ENCODE measurements around the gene KCNN2.

KCNN2 gene

GRCh38 chr5:114467729-114468128 lies 105.9 kb downstream of the KCNN2 start:
- no peak for TF ChIP-seq ZNF274 (IDR thresholded peaks at IDR 0.05; ENCODE audit: low read depth, low read length)
- no peak overlapping the region for H3K4me3 ChIP-seq (ENCODE audit: low read length)

- H3K4me3 ChIP-seq (ENCODE audit: low read length): no peak overlapping the region
- TF ChIP-seq ZNF274 (IDR thresholded peaks at IDR 0.05; ENCODE audit: low read depth, low read length): no peak
Measured at GRCh38 chr5:114469372-114469771, 107.5 kb downstream of the KCNN2 start.

GRCh38 chr5:114471529-114471928 lies 109.7 kb downstream of the KCNN2 start:
- TF ChIP-seq ZNF274 (IDR thresholded peaks at IDR 0.05; ENCODE audit: low read depth, low read length): no peak
- H3K4me3 ChIP-seq (ENCODE audit: low read length): no peak overlapping the region

- no peak overlapping the region for H3K4me3 ChIP-seq (ENCODE audit: low read length)
- no peak for TF ChIP-seq ZNF274 (IDR thresholded peaks at IDR 0.05; ENCODE audit: low read depth, low read length)
Measured at GRCh38 chr5:114473541-114473940, 111.7 kb downstream of the KCNN2 start.

- TF ChIP-seq ZNF274 (IDR thresholded peaks at IDR 0.05; ENCODE audit: low read depth, low read length): no peak
- H3K4me3 ChIP-seq (ENCODE audit: low read length): no peak overlapping the region
Measured at GRCh38 chr5:114477816-114478334, 116.0 kb downstream of the KCNN2 start.

- TF ChIP-seq ZNF274 (IDR thresholded peaks at IDR 0.05; ENCODE audit: low read depth, low read length): no peak
- H3K4me3 ChIP-seq (ENCODE audit: low read length): no peak overlapping the region
Measured at GRCh38 chr5:114500756-114501155, 138.9 kb downstream of the KCNN2 start.

GRCh38 chr5:114504560-114504959 lies 142.7 kb downstream of the KCNN2 start:
- no peak for TF ChIP-seq ZNF274 (IDR thresholded peaks at IDR 0.05; ENCODE audit: low read depth, low read length)
- H3K4me3 ChIP-seq (ENCODE audit: low read length): no peak overlapping the region

- H3K4me3 ChIP-seq (ENCODE audit: low read length): no peak overlapping the region
- TF ChIP-seq ZNF274 (IDR thresholded peaks at IDR 0.05; ENCODE audit: low read depth, low read length): no peak
Measured at GRCh38 chr5:114524221-114524620, 162.4 kb downstream of the KCNN2 start.

- TF ChIP-seq ZNF274 (IDR thresholded peaks at IDR 0.05; ENCODE audit: low read depth, low read length): no peak
- no peak overlapping the region for H3K4me3 ChIP-seq (ENCODE audit: low read length)
Measured at GRCh38 chr5:114544561-114544960, 182.7 kb downstream of the KCNN2 start.
